HG02571 (cell line): Measurements from ENCODE around the gene SELENOO.
A peak's percentile ranks its signal among the peaks of the same experiment; 100 is the strongest.

Source experiments
- ATAC-seq: cut with Tn5 transposase; IDR thresholded peaks from one replicate; pipeline ENCODE4 v1.9.1; 2021; ENCODE audit warnings: mild to moderate bottlenecking, moderate library complexity; ENCODE audit not compliant: unreplicated experiment

The SELENOO gene

DNA sequence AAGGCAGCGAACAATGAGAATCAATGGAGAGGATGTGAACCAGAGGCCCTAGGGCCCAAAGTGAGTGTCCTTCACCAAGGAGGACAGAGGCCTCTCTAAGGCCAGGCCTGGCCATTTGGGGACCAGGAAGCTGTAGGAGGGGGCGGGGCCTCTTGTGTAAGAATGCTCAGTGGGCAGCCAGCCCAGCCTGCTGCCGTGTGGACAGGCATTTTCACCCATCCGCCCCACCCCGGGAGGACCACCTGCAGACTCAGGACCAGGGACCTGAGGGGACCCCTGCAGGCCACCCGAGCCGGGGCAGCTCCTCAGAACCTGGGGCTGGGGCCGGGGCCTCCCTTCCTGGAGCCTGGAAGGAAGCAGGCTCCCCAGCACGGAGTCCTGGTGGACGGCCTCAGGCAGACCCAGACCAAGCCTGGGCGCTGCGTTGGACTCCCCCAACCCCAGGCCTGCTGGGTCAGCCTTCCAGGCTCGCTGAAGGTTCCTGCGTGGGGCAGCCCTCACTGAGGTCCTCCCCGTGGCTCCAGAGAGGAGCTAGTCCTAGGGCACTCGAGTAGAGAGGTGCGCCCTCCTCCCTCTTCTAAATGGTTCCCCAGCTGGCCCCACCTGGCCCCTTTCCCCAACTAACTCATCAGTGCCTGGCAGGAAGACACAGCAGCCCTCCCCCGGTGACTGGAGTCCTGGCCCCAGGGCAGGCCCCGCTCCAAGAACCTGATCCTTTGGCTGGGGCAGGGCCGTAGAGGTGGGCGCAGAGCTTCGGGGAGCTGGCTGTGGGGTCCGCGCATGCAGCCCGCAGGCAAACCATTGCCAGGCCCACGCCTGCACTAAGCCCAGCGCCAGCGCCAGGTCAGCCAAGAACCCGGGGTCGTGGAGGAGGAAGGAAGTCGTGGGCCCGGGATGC is 16.6 kb upstream of the SELENOO start:
- ATAC-seq = no peak

DNA sequence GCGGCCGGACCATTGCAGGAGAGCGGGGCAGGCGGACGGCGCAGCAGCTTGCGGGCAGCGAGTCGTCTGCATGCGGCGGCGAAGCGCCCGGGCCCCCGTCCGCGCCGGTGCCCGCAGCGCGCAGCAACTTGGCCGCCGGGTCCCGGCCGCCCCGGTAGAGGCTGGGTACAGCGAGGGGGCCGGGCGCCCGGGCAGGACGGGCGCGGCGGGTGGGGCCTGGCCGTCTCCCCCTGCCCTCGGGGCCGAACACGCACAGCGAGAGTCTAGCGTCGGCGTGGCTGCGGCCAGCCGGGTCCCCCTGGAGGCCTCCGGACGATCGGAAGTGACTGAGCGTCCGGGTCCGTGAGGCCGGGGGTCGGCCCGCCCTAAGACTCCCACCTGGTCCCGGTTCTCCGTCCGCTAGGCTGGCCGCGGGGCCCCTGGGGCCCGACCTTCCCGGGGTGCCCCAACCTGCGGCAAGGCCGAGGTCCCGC is 15.9 kb upstream of the SELENOO start:
- ATAC-seq = no peak

DNA sequence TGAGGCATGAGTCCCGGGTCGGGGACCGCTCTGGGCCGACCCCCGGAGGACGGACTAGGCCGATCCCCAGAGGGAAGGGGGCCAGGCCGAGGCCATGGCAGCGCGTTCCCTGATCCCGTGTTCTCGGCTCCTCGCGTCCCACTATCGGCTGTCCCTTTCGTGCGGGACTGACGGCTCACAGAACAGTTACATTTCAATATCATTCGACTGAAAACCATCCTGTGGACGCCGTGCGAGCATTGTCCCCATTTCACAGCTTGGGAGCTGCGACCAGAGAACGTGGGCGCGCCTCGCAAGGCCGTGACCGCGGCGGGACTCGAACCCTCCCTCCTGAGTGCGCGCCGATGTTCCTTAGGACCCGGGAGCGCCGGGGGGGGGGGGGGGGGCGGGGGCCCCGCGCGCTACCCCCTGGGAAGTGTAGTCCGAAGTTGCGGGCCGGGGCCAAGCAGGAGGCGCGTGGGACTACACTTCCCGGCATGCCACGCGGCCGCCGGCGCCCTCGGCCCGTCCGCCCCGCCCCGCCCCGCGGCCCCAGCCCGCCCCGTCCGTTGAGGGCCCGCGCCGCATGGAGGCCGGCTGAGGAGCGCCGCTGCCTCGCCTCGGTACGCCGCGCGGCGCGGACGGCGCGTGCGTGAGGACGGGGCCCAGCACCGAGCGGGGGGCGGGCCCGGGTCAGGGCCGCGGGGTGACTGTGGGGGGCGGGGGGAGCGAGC is 15.3 kb upstream of the SELENOO start, which contains the start of gene TRABD:
TRABD (plus strand) TSS at position 539 of the 713 bp plus-strand sequence. CDS start 7,148 bp downstream, outside the sequence.
- ATAC-seq = peak; percentile 43

DNA sequence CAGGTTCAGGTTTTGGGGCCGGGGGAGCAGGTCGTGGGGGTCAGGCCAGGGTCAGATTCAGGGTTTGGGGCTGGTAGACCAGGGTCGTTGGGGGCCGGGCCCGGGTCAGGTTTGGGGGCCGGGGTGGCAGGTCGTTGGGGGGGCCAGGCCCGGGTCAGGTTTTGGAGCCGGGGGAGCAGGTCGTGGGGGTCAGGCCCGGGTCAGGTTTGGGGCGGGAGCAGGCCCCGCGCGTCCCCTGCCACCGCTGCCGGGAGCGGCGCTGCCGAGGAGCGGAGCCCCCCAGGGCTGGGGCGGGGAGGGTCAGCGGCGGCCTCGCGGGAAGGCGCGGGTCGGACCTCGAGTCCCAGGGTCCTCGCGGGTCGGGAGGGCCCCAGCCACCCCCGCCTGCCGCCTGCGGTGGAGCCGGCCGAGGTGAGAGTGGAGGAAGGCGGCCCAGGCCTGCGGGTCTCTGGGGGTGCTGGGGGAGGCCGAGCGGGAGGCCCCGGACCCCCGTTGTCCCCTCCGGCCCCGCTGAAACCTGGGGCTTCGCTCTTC is 14.6 kb upstream of the SELENOO start:
- ATAC-seq = no peak

DNA sequence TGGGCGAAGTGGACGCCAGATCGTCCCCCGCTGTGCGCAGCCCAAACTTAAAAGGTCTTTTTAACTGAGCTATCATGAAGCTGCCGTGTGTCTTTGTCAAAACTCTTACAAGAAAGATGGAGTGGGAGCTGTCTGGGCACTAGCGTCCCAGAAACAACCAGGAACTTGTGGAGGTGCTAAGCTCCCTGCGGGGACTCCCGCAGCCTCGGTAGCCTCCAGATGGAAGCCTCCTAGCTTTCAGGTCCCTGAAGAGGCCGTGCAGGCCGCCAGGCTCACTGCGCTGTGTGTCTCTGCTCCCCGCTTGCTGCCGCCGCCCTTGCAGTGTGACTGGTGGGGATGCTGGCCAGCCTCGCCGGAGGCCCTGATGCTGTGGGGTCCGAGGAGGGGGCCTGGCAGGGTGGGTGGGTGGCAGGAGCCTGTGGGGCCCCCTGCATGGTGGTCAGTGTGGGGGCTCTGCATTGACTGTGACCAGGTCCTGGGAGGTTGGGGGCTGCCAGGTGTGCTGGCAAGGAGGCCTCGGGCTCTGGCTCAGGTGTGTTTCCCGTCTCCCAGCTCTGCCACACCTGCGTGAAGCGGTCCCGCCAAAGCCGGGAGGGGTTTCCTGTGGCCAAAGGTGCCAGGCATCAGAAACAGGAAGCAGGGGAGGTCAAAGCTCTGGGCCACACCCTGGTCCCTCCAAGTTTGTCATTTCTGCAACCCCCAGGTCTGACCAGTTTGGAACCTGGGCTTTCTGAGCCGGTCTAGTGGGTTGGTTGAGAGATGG is 13.9 kb upstream of the SELENOO start:
- no peak for ATAC-seq

DNA sequence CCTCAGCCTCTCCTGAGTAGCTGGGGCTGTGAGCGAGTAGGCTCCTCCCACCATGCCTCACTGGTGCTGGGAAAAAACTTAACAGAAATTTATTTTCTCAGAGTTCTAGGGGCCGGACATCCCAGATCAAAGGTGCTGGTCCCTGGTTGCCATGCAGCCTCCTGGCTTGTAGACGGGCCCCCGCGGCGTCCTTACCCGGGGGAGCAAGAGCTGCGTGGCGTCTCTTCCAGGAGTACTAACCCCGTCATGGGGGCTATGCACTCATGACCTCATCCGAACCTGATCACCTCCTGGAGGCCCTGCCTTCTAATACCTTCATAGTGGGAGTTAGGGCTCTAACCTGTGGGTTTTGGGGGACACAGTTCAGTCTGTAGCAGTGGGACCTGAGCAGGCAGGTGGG is 12.5 kb upstream of the SELENOO start:
- no peak for ATAC-seq

DNA sequence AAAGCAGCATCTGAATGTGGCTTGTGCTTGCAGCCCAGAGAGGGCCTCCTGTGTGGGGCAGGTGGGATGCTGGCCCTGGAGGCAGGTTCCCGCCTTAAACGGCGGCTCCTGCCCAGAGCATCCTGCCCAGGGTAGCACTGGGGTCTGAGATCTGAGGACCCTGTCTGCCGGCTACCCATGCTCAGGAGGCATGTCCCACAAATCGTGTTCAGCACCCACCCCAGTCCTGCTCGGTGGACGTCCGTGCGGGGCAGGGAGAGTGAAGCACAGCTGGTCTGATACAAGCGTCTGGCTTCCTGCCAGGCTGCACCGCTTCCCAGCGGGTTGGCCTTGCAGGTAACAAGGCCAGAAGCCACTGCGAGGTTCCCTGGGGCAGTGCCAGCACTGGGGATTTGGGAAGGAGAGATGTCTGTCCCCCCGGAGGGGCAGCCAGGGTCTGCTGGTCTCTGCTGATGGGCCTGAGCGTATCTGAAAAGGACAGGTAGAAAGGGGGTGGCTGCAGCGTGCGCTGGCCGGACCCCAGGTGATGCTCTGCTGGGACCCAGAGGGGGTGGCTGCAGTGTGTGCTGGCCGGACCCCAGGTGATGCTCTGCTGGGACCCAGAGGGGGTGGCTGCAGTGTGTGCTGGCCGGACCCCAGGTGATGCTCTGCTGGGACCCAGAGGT is 11.5 kb upstream of the SELENOO start:
- no peak for ATAC-seq

DNA sequence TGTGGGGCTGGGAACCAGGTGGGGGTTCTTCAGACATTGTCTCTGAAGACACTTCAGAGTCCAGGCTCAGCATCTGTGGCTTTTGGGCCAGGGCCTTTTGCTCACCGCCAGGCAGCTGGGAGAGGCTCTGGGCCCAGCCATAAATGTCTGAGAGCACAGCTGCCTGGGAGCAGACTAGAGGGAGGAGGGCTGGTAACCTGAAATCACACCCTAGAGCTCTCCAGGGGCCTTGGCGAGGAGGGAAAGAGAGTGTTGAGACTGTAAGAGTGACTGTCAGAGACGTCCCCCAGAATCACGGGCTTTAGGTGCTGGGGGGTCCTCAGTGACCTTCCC is 11.0 kb upstream of the SELENOO start:
- no peak for ATAC-seq

DNA sequence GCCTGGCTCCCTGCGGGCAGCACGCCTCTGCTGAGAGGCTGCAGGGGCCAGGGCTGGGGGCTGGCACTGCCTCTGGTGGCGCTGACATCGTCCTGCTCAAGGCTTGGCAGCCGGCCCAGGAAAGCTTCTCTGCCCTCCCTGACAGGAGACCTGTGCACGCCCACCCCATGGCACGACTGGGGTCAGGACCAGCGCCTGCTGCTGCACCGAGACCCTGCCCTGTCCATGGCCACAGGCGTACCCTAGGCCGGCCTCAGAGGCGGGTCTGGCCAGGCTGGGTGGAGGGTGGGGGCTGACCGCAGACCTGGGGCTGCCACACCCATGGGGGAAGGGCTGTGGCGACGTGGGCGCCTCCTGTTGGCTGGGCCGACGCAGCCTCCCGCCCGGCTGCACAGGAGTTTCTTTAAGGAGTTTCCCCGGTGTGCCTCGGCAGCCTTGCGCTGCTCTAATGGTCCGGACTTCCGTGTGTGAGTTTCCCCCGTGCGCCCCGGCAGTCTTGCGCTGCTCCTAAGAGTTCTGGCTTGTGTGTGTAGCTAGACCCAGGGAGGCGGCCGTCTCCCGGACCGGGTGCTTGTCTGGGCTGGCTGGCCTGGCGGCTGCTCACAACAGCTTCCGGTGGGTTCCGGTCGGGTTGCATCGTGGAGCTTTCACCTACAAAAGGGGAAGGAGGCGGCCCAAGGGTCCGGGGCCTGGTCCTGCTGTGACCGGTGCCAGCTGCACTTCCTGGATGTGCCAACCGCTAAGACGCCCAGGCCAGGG is 10.4 kb upstream of the SELENOO start:
- ATAC-seq = no peak

DNA sequence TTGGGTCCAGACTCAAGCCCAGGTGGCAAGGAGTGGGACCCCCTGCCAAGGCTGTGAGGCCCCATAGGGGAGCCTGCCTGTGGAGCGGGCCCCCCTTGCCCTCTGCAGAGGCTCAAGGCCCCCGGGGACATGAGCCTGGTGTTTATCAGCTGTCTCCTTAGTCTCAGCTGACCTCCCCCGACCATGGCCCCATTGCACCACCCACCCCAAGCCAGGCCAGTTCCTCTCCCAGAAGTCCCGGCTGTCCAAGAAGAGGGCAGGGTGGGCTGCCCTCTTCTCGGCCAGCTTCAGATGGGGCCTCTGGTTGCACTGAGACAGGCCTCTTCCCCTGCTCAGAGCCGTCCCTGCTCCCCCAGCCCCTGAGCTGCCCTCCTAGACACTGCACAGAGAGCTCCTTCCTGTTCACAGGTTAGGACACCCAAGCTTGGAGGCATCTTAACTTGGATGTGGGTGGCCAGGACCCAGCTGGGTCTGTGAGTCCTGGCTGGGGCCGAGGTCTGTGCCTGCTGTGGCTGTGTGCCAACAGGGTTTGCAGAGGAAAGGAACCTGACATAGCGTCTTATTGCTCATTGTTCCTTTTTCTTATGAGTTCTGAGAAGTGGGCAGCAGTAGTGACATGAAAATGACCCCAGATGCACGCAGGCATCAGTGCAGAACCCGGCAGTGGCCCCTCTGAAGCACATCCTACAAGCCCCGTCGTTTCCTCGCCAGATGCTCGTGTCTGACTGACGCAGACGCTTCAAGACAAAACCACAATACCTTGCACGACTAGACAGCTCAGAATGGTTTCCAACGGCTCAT is 9.7 kb upstream of the SELENOO start:
- no peak for ATAC-seq

DNA sequence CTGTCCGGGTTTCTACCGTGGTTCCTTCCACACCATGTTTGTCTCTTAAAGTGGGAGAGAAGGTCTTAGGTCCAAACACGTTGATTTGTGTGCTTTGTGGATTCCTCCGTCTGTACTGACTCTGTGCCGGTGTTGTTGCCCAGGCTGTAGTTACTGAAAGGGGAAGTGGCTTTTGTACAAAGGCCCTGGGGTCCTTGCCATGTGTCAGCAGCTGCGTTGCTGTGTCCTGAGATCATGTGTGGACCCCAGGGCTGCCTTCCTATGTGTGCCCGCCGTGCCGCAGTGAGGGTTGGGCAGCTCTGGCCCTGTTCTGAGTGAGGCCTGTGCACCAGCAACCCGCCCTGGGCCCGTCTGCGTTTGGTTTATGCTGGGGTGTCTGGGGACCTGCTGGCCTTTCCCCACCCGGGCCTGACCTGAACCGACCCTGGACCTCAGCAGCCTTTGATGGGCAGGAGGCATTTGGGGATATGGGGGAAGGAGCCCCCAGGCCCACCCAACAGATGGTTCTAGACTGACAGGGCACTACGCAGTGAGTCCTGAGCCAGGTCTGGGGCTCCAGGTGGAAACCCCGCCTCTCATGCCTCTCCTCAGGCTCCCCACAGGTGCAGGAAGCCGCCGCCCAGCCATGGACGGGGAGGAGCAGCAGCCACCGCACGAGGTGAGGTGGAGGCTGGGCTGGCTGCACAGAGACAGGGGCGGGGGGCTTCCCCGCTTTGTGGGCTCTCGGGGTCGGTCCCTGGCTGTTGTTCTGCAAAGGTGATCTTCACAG is 8.2 kb upstream of the SELENOO start:
- no peak for ATAC-seq

DNA sequence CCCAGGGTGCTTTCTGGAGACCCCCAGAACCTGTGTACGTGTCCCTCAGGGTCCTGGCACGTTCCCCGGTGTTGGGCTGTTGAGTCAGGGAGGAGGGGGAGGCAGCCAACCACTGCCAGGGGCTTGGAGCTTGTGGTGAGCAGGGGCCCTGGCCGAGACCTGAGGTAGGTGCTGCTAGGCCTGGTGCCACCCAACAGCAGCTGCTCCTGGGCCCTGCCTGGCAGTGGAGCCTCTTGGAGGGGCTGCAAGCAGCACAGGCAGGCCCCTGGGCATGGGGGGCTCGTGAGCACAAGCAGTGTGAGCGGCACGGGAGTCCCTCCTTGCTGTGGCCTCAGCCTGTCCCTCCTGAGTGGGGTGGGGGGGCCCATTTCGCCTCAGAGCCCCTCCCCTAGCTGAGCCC is 7.2 kb upstream of the SELENOO start:
- no peak for ATAC-seq

DNA sequence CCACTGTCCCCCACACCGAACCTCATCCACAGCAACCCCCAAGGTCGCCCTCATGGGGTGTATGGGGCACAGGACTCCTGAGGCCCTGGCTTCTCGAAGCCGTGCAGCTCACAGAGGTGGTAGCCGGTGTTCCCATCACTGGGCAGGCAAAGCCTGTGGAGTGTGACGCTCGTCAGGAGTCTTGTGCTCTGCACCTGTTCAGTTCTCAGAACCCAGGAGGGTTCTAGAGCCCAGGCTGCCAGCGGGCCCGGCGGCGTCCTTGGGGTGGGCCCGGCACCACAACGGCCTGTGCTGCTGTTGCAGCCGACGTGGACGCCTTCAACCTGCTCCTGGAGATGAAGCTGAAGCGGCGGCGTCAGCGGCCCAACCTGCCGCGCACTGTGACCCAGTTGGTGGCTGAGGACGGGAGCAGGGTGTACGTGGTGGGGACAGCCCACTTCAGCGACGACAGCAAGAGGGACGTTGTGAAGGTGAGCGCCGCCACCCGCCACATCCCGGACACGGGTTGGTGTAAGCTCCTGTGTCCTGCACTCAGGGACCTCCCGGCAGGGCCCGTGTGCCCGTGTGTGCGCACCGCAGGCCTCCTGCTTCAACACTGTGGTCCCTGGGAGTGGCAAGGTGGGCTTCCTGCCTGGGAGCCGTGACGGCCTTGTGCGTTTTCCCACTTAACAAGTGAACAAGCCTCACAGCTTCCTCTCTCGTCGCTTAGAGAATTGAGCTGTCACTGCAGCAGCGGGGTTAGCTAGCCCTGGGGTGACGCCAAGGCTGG is 6.6 kb upstream of the SELENOO start:
- no peak for ATAC-seq

DNA sequence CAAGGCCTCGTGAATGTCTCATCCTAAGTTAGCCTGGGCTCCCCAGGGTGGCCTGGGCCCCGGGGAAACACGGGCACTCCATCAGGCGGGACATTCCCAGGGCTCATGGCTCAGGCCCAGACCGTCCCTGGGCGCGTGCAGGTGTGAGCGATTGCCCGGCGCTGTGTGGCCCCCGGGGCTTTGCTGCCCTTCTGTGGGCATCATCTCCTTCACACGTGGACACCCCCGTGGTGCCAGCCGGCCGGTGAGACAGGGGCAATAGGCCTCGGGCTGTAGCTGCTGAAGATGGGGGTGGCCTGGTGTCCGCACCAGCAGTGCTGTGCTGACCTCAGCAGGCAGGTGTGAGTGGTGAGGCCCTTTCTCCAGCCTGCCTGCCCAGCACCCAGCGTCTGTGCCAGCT is 4.6 kb upstream of the SELENOO start:
- ATAC-seq = no peak

DNA sequence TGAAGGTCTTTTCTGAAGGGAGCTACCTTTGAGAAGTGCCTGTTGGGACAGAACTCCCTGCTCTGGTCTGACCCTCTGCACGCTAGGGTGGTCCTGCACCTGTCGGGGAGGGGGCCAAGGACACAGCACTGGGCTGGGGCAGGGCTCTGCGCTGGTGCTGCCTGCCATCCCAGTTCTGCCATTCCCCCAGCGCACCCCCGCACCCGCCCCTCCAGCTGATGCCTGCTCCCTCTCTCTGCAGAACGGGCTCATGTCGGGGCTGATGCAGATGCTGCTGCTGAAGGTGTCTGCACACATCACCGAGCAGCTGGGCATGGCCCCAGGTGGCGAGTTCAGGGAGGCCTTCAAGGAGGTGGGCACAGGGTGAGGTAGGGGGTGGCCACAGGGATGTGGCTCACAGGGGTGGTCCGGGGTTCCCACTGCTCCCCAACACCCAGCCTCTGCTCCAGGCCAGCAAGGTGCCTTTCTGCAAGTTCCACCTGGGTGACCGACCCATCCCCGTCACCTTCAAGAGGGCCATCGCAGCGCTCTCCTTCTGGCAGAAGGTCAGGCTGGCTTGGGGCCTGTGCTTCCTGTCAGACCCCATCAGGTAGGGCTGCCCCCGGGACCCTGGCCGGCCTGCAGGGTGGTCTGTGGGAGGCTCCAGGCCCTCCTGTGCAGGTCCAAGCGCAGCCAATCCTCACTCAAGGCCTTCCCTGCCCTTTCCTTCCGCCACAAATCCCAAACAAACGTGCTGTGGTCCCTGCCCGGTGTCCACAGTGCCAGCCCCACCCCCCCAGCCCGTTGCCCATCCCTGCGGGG is 3.6 kb upstream of the SELENOO start:
- no peak for ATAC-seq

DNA sequence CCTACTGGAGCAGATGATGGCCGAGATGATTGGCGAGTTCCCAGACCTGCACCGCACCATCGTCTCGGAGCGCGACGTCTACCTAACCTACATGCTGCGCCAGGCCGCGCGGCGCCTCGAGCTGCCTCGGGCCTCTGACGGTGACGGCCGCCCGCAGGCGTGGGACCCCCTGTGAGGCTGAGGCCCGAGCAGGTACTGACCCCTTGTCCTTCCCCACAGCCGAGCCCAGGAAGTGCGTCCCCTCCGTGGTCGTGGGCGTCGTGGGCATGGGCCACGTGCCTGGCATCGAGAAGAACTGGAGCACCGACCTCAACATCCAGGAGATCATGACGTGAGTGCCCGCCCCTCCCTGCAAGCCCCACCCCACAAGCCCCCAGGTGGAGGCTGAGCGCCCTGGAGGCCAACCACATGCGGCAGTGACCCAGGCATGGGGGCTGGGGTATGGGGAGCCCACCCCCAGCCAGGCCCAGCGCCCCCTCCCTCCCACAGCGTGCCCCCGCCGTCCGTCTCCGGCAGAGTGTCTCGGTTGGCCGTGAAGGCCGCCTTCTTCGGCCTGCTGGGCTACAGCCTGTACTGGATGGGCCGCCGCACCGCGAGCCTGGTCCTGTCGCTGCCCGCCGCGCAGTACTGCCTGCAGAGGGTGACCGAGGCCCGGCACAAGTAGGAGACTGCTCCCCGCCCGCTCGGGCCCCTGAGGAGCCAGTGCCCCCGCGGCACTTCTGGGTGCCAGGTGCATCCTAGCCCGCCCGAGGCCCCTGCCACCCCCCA is 2.8 kb upstream of the SELENOO start:
- no peak for ATAC-seq
